B cell (primary cell): ENCODE results near the gene LDLRAD1.
"Not testable (repeated sequence)": the region's sequence is repeated elsewhere in the genome, so short reads cannot be mapped to it uniquely, and the experiment has no call there.

ENCODE experiments used
- CTCF ChIP-seq: fragments of 200-600 bp; IDR thresholded peaks from one replicate; pipeline ENCODE4 v1.8.0; 2022; ENCODE audit warnings: antibody characterized with exemption, mild to moderate bottlenecking
- EZH2 ChIP-seq: IDR thresholded peaks from 2 replicates; pipeline ENCODE4 v1.6.1; 2012; ENCODE audit warnings: borderline replicate concordance, low read depth, mild to moderate bottlenecking, moderate library complexity, low read length; ENCODE audit not compliant: insufficient read depth, poor library complexity, severe bottlenecking

GRCh38 chr1:54024811-54025210 is 6.8 kb upstream of the LDLRAD1 start:
- TF ChIP-seq CTCF, EZH2: not testable (repeated sequence)
